Suprapubic skin (tissue), 4 donors: ENCODE measurements around the gene NMRK1.

Experiments
- CTCF ChIP-seq, 2 donors: fragments of 200-600 bp in 1 of 2; fragments of 450-650 bp in 1 of 2; sonication (generic) in 1 of 2; IDR thresholded peaks; one replicate each; pipeline ENCODE4 v1.5.1; 2016 to 2019; ENCODE audit warnings: antibody characterized with exemption in 2 of 2, mild to moderate bottlenecking in 1 of 2, moderate library complexity in 1 of 2
- EP300 ChIP-seq: sonication (generic); formaldehyde crosslinking; IDR thresholded peaks from one replicate; pipeline ENCODE4 v1.6.1; 2017; ENCODE audit warnings: antibody characterized with exemption
- POLR2A ChIP-seq, 2 donors: fragments of 450-650 bp; IDR thresholded peaks; one replicate each; pipeline ENCODE4 v1.6.1; 2017; ENCODE audit warnings: antibody characterized with exemption in 2 of 2, mild to moderate bottlenecking in 2 of 2, moderate library complexity in 2 of 2
- POLR2AphosphoS5 ChIP-seq, 3 donors: sonication (generic); formaldehyde crosslinking; IDR thresholded peaks; one replicate each; pipeline ENCODE4 v1.6.1; 2017; ENCODE audit warnings: antibody characterized with exemption in 3 of 3

DNA sequence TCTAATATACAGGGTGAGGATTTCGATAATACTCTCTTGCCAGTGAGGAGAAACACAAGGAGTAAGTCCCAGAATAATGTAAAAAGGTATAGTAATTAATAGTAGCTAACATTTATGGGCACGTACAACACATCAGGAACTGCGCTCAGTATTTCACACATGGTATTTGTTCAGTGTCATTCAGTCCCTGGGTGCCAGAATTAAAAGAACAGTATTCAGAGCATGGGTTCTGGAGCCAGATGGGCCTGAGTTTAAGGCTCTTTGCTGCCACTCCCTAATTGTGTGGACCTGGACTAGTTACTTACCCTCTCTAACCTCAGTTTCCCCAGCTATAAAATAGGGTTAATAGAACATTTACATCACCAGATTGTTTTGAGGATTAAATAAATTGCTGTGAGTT, 16.7 kb upstream of the NMRK1 start:
- TF ChIP-seq CTCF (IDR thresholded peaks at IDR 0.05) (no peak), POLR2A (IDR thresholded peaks at IDR 0.05) (no peak), POLR2AphosphoS5 (IDR thresholded peaks at IDR 0.05) (no peak), EP300 (no peak)
